22Rv1 (cell line): ENCODE results near the gene SDC4.

Source experiments
- ZFX ChIP-seq: fragments of 450-650 bp; IDR thresholded peaks from 2 replicates; pipeline ENCODE4 v1.6.1; 2017; ENCODE audit warnings: antibody characterized with exemption, borderline replicate concordance
- TF ChIP-seq, protein P1 (sequence below): fragments of 450-650 bp; IDR thresholded peaks from 2 replicates; pipeline ENCODE4 v1.5.1; 2017; ENCODE audit warnings: mild to moderate bottlenecking

DNA sequence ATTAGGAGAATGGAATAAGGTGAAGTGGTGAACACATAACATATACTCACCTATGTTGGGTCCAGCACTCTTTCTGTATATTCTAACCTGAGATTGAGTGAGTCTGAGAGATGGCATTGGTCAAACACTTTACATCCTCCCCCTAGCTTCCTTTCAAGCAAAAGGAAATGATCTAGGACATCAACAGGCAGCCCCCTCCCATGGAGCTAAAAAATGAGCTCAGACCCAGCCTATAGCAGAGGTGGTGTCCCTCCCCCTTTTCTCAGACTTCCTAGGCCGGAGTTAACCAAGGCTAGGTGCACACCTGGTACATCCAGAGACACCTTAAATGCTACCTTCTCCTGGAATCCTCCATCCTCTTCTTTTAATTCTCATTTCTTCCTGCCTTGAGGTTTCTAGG lies 5.5 kb upstream of the SDC4 start:
- TF ChIP-seq, protein P1, sequence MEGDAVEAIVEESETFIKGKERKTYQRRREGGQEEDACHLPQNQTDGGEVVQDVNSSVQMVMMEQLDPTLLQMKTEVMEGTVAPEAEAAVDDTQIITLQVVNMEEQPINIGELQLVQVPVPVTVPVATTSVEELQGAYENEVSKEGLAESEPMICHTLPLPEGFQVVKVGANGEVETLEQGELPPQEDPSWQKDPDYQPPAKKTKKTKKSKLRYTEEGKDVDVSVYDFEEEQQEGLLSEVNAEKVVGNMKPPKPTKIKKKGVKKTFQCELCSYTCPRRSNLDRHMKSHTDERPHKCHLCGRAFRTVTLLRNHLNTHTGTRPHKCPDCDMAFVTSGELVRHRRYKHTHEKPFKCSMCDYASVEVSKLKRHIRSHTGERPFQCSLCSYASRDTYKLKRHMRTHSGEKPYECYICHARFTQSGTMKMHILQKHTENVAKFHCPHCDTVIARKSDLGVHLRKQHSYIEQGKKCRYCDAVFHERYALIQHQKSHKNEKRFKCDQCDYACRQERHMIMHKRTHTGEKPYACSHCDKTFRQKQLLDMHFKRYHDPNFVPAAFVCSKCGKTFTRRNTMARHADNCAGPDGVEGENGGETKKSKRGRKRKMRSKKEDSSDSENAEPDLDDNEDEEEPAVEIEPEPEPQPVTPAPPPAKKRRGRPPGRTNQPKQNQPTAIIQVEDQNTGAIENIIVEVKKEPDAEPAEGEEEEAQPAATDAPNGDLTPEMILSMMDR: no peak
- TF ChIP-seq ZFX: no peak
